Measurements from ENCODE around the gene PFN3. TPM values are rescaled to one million over a fixed set of nuclear protein-coding genes. Genes with fewer than 3 reads are reported as not detected.

PFN3 gene
- not detected in 2 replicates for total RNA-seq (2014; rRNA removed; shearing (Covaris generic))

- H3K27me3 ChIP-seq = peaks cover 5% of the 10 kb centered on the region
- H3K9me3 ChIP-seq (replicated peaks) = no peaks in the 10 kb centered on the region
- no peak within 1 kb of the TSS for H3K4me3 ChIP-seq
- H3K27ac ChIP-seq = no peak within 1 kb of the TSS
- no peak for DNase-seq
- H3K4me1 ChIP-seq = no peaks in the 10 kb centered on the region
- no peaks in the 10 kb centered on the region for H3K36me3 ChIP-seq
These were observed at the start of gene PFN3 for GRCh38 chr5:177399997-177400868. TSS of gene PFN3 (minus strand) at chr5:177400661. CDS start at chr5:177400576, 85 bp downstream.

GRCh38 chr5:177449140-177450061 lies 48.9 kb upstream of the PFN3 start:
- no peaks in the 10 kb centered on the region for H3K9me3 ChIP-seq (replicated peaks)
- H3K36me3 ChIP-seq = peaks cover 8% of the 10 kb centered on the region; the same call in 1 of the 2 replicates
- H3K27me3 ChIP-seq = no peaks in the 10 kb centered on the region
- no peak overlapping the region for H3K4me3 ChIP-seq
- DNase-seq = no peak
- H3K27ac ChIP-seq = no peak overlapping the region
- H3K4me1 ChIP-seq = peaks cover 12% of the 10 kb centered on the region

- Histone ChIP-seq H3K4me1 (peaks cover 12% of the 10 kb centered on the region), H3K9me3 (replicated peaks) (no peaks in the 10 kb centered on the region), H3K36me3 (peaks cover 12% of the 10 kb centered on the region; the same call in 1 of the 2 replicates), H3K27ac (peak overlapping the region; percentile 75), H3K27me3 (no peaks in the 10 kb centered on the region), H3K4me3 (peak overlapping the region; percentile 76)
- peak in 1 of 2 experiments; percentile 39 for DNase-seq
These were observed 47.9 kb upstream of the PFN3 start for GRCh38 chr5:177448244-177448950.

GRCh38 chr5:177447611-177448243 lies 47.3 kb upstream of the PFN3 start:
- Histone ChIP-seq H3K27me3 (no peaks in the 10 kb centered on the region), H3K36me3 (peaks cover 10% of the 10 kb centered on the region; the same call in 1 of the 2 replicates), H3K9me3 (replicated peaks) (no peaks in the 10 kb centered on the region), H3K27ac (peak overlapping the region; percentile 75), H3K4me3 (peak overlapping the region; percentile 76), H3K4me1 (peaks cover 12% of the 10 kb centered on the region)
- peak; percentile 81 to 85 for DNase-seq

- Histone ChIP-seq H3K4me3 (peak overlapping the region; percentile 76), H3K9me3 (replicated peaks) (no peaks in the 10 kb centered on the region), H3K36me3 (peaks cover 11% of the 10 kb centered on the region; the same call in 1 of the 2 replicates), H3K27ac (peak overlapping the region; percentile 75), H3K27me3 (no peaks in the 10 kb centered on the region), H3K4me1 (peaks cover 12% of the 10 kb centered on the region)
- DNase-seq = peak; percentile 70 to 72
These were observed 46.7 kb upstream of the PFN3 start for GRCh38 chr5:177447066-177447610.

GRCh38 chr5:177446200-177447065 lies 46.0 kb upstream of the PFN3 start, which contains the start of gene PRR7:
TSS of gene PRR7 (plus strand) at chr5:177446814. CDS start at chr5:177455068, 8,254 bp downstream.
- Histone ChIP-seq H3K9me3 (replicated peaks) (no peaks in the 10 kb centered on the region), H3K27ac (peak within 1 kb of the TSS; percentile 75), H3K4me1 (peaks cover 12% of the 10 kb centered on the region), H3K27me3 (no peaks in the 10 kb centered on the region), H3K36me3 (peaks cover 12% of the 10 kb centered on the region; the same call in 1 of the 2 replicates), H3K4me3 (peak within 1 kb of the TSS; percentile 76)
- DNase-seq = peak; percentile 72 to 79

GRCh38 chr5:177445917-177446199 lies 45.4 kb upstream of the PFN3 start:
- DNase-seq = no peak
- Histone ChIP-seq H3K36me3 (peaks cover 12% of the 10 kb centered on the region; the same call in 1 of the 2 replicates), H3K4me1 (peaks cover 12% of the 10 kb centered on the region), H3K9me3 (replicated peaks) (no peaks in the 10 kb centered on the region), H3K4me3 (peak overlapping the region; percentile 76), H3K27ac (no peak overlapping the region), H3K27me3 (no peaks in the 10 kb centered on the region)

- peaks cover 12% of the 10 kb centered on the region for H3K4me1 ChIP-seq
- H3K9me3 ChIP-seq (replicated peaks) = no peaks in the 10 kb centered on the region
- H3K27me3 ChIP-seq = no peaks in the 10 kb centered on the region
- no peak for DNase-seq
- peaks cover 12% of the 10 kb centered on the region; the same call in 1 of the 2 replicates for H3K36me3 ChIP-seq
- no peak overlapping the region for H3K27ac ChIP-seq
- no peak overlapping the region for H3K4me3 ChIP-seq
These were observed 44.8 kb upstream of the PFN3 start for GRCh38 chr5:177445052-177445916.

GRCh38 chr5:177444106-177445051 lies 43.9 kb upstream of the PFN3 start:
- Histone ChIP-seq H3K9me3 (replicated peaks) (no peaks in the 10 kb centered on the region), H3K36me3 (peaks cover 15% of the 10 kb centered on the region), H3K4me1 (peaks cover 12% of the 10 kb centered on the region), H3K27me3 (no peaks in the 10 kb centered on the region), H3K4me3 (no peak overlapping the region), H3K27ac (no peak overlapping the region)
- no peak for DNase-seq

GRCh38 chr5:177443144-177443983 lies 42.9 kb upstream of the PFN3 start:
- no peak for DNase-seq
- H3K4me1 ChIP-seq = peaks cover 8% of the 10 kb centered on the region
- peaks cover 21% of the 10 kb centered on the region for H3K36me3 ChIP-seq
- no peak overlapping the region for H3K4me3 ChIP-seq
- H3K9me3 ChIP-seq (replicated peaks) = no peaks in the 10 kb centered on the region
- no peaks in the 10 kb centered on the region for H3K27me3 ChIP-seq
- no peak overlapping the region for H3K27ac ChIP-seq

All from SJCRH30 (cell line).